Esophagus muscularis mucosa (tissue), 4 donors: Measurements from ENCODE around the gene MATN3.

Experiments
- EP300 ChIP-seq: sonication (generic); formaldehyde crosslinking; IDR thresholded peaks from one replicate; pipeline ENCODE4 v1.6.1; 2017; ENCODE audit warnings: antibody characterized with exemption
- POLR2A ChIP-seq: fragments of 450-650 bp; IDR thresholded peaks from one replicate; pipeline ENCODE4 v1.6.1; 2017; ENCODE audit warnings: antibody characterized with exemption, moderate library complexity, mild to moderate bottlenecking, low read depth
- POLR2AphosphoS5 ChIP-seq, 2 donors: sonication (generic); formaldehyde crosslinking; IDR thresholded peaks; one replicate each; pipeline ENCODE4 v1.6.1; 2017; ENCODE audit warnings: antibody characterized with exemption in 2 of 2
- TF ChIP-seq, protein P1 (sequence below), 3 experiments: fragments of 200-600 bp in 2 of 3; fragments of 450-650 bp in 1 of 3; sonication (generic) in 2 of 3; IDR thresholded peaks; one replicate each; pipeline ENCODE4 v1.5.1; 2017 to 2019; ENCODE audit warnings: antibody characterized with exemption in 3 of 3, mild to moderate bottlenecking in 2 of 3, moderate library complexity in 1 of 3

DNA sequence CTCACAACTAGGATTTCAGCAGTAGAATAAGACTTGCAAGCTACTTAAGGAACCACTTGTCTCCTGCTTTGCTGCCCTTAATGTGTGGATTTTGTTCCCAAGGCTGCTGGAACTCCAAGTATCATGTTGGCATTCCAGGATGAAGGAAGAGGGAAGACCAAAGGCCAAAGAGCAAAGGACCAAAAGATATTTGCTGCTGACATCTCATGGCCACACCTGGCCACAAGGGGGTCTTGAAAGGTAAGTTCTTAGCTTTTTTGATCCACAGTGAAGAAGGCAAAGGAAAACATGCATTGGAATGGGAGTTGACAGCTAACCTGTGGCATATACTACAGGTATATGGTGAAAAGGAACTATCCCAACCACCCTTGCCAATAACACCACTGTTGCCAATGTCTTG lies 3.9 kb upstream of the MATN3 start:
- TF ChIP-seq, protein P1, sequence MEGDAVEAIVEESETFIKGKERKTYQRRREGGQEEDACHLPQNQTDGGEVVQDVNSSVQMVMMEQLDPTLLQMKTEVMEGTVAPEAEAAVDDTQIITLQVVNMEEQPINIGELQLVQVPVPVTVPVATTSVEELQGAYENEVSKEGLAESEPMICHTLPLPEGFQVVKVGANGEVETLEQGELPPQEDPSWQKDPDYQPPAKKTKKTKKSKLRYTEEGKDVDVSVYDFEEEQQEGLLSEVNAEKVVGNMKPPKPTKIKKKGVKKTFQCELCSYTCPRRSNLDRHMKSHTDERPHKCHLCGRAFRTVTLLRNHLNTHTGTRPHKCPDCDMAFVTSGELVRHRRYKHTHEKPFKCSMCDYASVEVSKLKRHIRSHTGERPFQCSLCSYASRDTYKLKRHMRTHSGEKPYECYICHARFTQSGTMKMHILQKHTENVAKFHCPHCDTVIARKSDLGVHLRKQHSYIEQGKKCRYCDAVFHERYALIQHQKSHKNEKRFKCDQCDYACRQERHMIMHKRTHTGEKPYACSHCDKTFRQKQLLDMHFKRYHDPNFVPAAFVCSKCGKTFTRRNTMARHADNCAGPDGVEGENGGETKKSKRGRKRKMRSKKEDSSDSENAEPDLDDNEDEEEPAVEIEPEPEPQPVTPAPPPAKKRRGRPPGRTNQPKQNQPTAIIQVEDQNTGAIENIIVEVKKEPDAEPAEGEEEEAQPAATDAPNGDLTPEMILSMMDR (IDR thresholded peaks at IDR 0.05) = no peak
- TF ChIP-seq POLR2AphosphoS5 (IDR thresholded peaks at IDR 0.05) (no peak), EP300 (no peak), POLR2A (no peak)
